ENCODE results near the gene ARFGEF2.
"Not testable (repeated sequence)": the region's sequence is repeated elsewhere in the genome, so short reads cannot be mapped to it uniquely, and the experiment has no call there.

Gene ARFGEF2

GRCh38 chr20:48962421-48962820 lies 40.9 kb downstream of the ARFGEF2 start:
- DNase-seq (ENCODE audit: insufficient read length, low spot score) = no peak
- TF ChIP-seq POLR2A (IDR thresholded peaks at IDR 0.05; ENCODE audit: low read depth, low read length) = no peak
- FAIRE-seq = no peak

- TF ChIP-seq POLR2A (IDR thresholded peaks at IDR 0.05; ENCODE audit: low read depth, low read length) = no peak
- DNase-seq (ENCODE audit: insufficient read length, low spot score) = no peak
- no peak for FAIRE-seq
Measured at GRCh38 chr20:48962976-48963771, 41.7 kb downstream of the ARFGEF2 start.

- DNase-seq (ENCODE audit: insufficient read length, low spot score) (no peak), FAIRE-seq (no peak)
- no peak for TF ChIP-seq POLR2A (IDR thresholded peaks at IDR 0.05; ENCODE audit: low read depth, low read length)
Measured at GRCh38 chr20:48965189-48965910, 43.8 kb downstream of the ARFGEF2 start.

GRCh38 chr20:48970681-48971365 lies 49.3 kb downstream of the ARFGEF2 start:
- TF ChIP-seq POLR2A (IDR thresholded peaks at IDR 0.05; ENCODE audit: low read depth, low read length) = no peak
- FAIRE-seq (no peak), DNase-seq (ENCODE audit: insufficient read length, low spot score) (no peak)

- TF ChIP-seq POLR2A (IDR thresholded peaks at IDR 0.05; ENCODE audit: low read depth, low read length) = no peak
- FAIRE-seq = no peak
- DNase-seq (ENCODE audit: insufficient read length, low spot score) = no peak
Measured at GRCh38 chr20:48971956-48972355, 50.4 kb downstream of the ARFGEF2 start.

GRCh38 chr20:48972816-48973215 lies 51.3 kb downstream of the ARFGEF2 start:
- no peak for TF ChIP-seq POLR2A (IDR thresholded peaks at IDR 0.05; ENCODE audit: low read depth, low read length)
- DNase-seq (ENCODE audit: insufficient read length, low spot score) (no peak), FAIRE-seq (no peak)

- TF ChIP-seq POLR2A (IDR thresholded peaks at IDR 0.05; ENCODE audit: low read depth, low read length) = no peak
- DNase-seq (ENCODE audit: insufficient read length, low spot score) (no peak), FAIRE-seq (no peak)
Measured at GRCh38 chr20:48975955-48976354, 54.4 kb downstream of the ARFGEF2 start.

GRCh38 chr20:48979980-48980379 lies 58.5 kb downstream of the ARFGEF2 start:
- not testable (repeated sequence) for DNase-seq (ENCODE audit: insufficient read length, low spot score); FAIRE-seq

GRCh38 chr20:48983423-48984400 lies 62.2 kb downstream of the ARFGEF2 start:
- DNase-seq (ENCODE audit: insufficient read length, low spot score) (peak; percentile 81), FAIRE-seq (peak; percentile 95)
- no peak for TF ChIP-seq POLR2A (IDR thresholded peaks at IDR 0.05; ENCODE audit: low read depth, low read length)

- DNase-seq (ENCODE audit: insufficient read length, low spot score) (no peak), FAIRE-seq (no peak)
- TF ChIP-seq POLR2A (IDR thresholded peaks at IDR 0.05; ENCODE audit: low read depth, low read length) = no peak
Measured at GRCh38 chr20:48984575-48985219, 63.2 kb downstream of the ARFGEF2 start.

- TF ChIP-seq POLR2A (IDR thresholded peaks at IDR 0.05; ENCODE audit: low read depth, low read length) = no peak
- FAIRE-seq (no peak), DNase-seq (ENCODE audit: insufficient read length, low spot score) (no peak)
Measured at GRCh38 chr20:48986899-48987298, 65.4 kb downstream of the ARFGEF2 start.

- TF ChIP-seq POLR2A (IDR thresholded peaks at IDR 0.05; ENCODE audit: low read depth, low read length) = no peak
- no peak for FAIRE-seq
Measured at GRCh38 chr20:48990467-48990866, 69.0 kb downstream of the ARFGEF2 start.

GRCh38 chr20:48995589-48995988 lies 74.1 kb downstream of the ARFGEF2 start:
- DNase-seq (ENCODE audit: insufficient read length, low spot score) = no peak
- no peak for FAIRE-seq
- no peak for TF ChIP-seq POLR2A (IDR thresholded peaks at IDR 0.05; ENCODE audit: low read depth, low read length)

More at GRCh38 chr20:48990467-48990866, 69.0 kb downstream of the ARFGEF2 start:
- DNase-seq (ENCODE audit: insufficient read length, low spot score) = no peak

Measured in H54 (cell line).